ENCODE data around the gene PNMA1.

PNMA1 gene

GRCh38 chr14:73663548-73664212, 50.5 kb downstream of the PNMA1 start:
- DNase-seq (ENCODE audit: low read depth): no peak

DNA sequence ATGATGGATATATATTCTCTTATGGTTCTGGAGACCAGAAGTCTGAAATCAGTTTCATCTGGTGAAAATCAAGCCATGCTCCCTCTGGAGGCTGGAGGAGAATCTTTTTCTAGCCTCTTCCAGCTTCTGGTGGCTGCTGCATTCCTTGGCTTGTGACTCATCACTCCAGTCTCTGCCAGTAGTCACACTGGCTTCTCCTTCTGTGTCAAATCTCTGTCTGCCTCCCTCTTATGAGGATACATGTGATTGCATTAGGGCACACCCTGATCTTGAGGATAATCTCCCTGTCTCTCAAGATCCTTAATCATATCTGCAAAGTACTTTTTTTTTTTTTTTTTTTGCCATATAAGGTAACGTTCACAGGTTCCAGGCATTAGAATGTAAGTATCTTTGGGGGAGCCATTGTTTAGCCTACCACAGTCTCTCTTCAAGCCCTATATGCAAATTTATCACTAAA, 51.7 kb downstream of the PNMA1 start:
- no peak for DNase-seq (ENCODE audit: low read depth)

GRCh38 chr14:73661872-73662271, 52.3 kb downstream of the PNMA1 start:
- no peak for DNase-seq (ENCODE audit: low read depth)
